Right lobe of liver (tissue), 4 donors: ENCODE measurements around the gene ASPG.

Experiments
- CTCF ChIP-seq, 4 donors: fragments of 200-600 bp in 3 of 4; fragments of 450-650 bp in 1 of 4; IDR thresholded peaks; one replicate each; pipeline versions ENCODE4 v1.5.1 to v1.8.0; 2016 to 2022; ENCODE audit warnings: antibody characterized with exemption in 4 of 4, mild to moderate bottlenecking in 2 of 4
- POLR2A ChIP-seq: fragments of 450-650 bp; IDR thresholded peaks from one replicate; pipeline ENCODE4 v1.6.1; 2017; ENCODE audit warnings: antibody characterized with exemption, mild to moderate bottlenecking
- donor health status: DM: no; HTN: no; CAD: no.
- donor health status: DM: no; HTN: no; CAD: no.
- donor health status: DM: no; HTN: yes; CAD: no.

- TF ChIP-seq CTCF (IDR thresholded peaks at IDR 0.05) (no peak), POLR2A (no peak)
These were observed 70.0 kb downstream of the ASPG start for GRCh38 chr14:104155513-104155912.
